ENCODE measurements around the gene UBXN6.

Gene UBXN6

GRCh38 chr19:4455719-4456475, 1.7 kb downstream of the UBXN6 start:
- no peak for DNase-seq

GRCh38 chr19:4454747-4455718, 2.6 kb downstream of the UBXN6 start:
- DNase-seq, result no peak

GRCh38 chr19:4453232-4454179, 4.1 kb downstream of the UBXN6 start:
- no peak for DNase-seq

- DNase-seq, result no peak
Observed at GRCh38 chr19:4452230-4452990, 5.2 kb downstream of the UBXN6 start.

DNA sequence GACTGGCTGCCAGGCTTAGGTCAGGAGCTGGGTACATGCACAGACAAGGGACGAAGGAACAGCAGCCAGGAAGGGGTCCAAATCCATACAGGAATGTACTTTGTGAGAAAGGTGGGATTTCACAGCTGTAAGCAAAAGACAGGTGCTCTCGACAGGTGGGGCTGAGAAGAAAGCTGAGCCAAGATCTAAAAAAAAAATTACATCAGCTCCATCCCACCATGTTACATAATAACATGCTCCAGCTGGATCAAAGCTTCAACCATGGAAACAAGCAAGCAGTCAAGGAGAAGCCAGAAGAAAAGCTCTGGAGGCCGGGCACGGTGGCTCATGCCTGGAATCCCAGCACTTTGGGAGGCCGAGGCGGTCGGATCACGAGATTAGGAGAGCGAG, 8.0 kb downstream of the UBXN6 start:
- DNase-seq, result no peak

- DNase-seq, result no peak
Observed at GRCh38 chr19:4449022-4449638, 8.5 kb downstream of the UBXN6 start.

DNA sequence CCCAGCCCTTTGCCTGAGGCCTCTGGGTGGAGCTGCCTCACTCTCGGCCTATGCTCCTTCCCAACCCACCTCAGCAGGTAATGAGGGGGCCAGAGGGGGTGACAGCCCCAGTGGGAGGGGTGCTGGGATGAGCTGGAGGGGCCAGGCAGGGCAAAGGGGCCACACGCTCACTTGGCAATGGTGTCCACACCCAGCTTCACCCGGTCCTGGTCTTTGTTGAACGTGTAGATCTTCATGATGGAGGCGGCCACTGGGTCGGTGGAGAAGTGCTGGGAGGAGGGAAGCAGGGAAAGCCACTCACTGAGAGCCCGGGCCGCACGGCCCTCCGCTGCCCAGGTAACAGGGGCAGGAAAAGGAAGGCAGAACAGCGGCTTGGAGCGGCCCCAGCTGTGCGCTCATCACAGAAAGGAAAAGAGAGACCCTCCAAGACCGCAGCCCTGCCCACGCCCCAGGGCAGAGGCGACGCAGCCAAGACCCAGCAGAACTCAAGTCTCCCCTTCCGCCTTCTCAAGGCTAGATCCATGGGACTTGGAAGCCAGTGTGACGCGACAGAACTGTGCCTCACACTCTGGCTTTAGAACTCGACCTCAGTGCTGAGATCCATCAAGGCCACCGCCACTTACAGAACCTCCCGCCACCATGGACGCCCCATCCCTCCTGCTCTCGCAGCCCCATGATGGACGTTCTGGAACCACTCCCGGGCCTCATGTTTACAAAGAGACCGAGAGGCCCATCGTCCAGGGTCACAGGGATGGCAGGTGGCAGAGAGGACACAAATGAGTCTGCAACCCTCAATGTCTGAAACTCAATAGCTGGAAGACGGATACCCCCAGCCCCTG, 9.2 kb downstream of the UBXN6 start:
- DNase-seq, result no peak

DNA sequence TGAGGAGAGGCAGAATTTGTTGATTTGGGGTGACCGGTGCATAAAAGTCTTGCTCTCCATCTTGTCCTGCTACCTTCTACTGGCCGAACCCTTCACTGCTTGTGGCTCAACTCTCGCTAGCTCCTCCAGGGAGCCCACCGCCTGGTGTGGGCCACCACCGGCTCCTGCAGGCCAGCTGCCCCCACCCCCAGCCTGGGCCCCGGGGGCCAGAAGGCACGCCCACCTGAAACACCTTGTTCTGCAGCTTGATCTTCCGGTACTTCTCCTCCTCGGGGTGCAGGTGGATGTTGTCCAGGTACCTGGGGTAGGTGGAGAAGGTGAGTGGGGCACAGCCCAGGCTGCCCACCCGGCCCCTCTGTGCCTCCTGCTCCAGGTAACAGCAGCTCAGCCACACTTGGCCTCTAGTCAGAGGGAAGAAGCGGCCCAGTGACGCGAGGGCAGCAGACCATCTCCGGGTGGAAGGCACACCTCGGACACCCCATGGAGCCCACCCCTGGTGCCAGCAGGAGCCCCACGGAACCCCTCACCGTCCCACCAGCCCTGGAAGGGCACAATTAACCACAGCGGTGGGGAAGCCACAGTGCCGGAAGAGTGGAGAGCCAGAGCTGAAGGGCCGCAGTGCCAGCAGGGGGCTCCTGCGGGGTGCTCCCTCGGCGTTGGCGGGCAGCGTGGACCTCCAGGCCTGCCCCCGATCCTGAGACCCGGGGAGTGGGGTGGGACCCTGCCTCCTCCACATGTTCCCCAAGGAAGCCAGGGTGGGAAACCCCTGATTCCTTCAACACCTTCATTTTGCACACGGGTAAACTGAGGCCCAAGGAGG, 10.1 kb downstream of the UBXN6 start:
- DNase-seq, result no peak

- no peak for DNase-seq
Observed at GRCh38 chr19:4446704-4447200, 10.8 kb downstream of the UBXN6 start.

DNA sequence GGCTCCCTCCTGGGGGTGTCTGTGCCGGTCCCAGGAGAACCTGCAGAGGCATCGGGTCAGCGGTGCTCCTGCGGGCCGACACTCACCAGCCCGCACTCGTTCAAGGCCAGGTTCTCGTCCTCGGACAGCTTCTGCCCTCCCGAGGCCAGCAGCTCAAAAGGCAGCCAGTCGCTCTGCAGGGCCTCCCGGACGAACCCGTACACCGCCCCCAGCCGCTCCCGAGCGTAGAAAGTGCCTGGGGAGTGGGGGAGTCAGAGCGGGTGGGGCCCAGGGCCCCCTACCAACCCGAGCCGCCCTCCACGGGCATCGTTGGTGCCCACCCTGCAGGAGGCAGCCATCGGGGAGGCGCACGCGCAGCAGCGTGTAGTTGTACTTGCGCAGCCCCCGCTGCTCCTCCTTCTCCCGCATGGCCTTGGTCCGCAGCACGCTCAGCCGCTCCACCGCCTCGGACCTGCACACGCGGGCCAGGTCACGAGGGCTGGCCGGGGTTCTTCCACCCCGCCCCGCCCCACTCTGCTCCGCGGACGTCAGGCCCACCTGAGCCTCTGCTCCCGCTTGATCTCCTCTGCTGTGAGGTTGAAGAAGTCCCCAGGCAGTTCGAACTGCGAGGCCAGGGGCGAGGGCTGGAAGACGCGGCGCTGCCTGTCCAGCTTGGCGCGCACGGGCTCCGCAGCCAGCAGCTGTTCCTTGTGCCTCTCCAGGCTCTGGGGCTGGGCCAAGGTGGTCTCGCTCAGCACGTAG, 11.5 kb downstream of the UBXN6 start:
- DNase-seq, result no peak

DNA sequence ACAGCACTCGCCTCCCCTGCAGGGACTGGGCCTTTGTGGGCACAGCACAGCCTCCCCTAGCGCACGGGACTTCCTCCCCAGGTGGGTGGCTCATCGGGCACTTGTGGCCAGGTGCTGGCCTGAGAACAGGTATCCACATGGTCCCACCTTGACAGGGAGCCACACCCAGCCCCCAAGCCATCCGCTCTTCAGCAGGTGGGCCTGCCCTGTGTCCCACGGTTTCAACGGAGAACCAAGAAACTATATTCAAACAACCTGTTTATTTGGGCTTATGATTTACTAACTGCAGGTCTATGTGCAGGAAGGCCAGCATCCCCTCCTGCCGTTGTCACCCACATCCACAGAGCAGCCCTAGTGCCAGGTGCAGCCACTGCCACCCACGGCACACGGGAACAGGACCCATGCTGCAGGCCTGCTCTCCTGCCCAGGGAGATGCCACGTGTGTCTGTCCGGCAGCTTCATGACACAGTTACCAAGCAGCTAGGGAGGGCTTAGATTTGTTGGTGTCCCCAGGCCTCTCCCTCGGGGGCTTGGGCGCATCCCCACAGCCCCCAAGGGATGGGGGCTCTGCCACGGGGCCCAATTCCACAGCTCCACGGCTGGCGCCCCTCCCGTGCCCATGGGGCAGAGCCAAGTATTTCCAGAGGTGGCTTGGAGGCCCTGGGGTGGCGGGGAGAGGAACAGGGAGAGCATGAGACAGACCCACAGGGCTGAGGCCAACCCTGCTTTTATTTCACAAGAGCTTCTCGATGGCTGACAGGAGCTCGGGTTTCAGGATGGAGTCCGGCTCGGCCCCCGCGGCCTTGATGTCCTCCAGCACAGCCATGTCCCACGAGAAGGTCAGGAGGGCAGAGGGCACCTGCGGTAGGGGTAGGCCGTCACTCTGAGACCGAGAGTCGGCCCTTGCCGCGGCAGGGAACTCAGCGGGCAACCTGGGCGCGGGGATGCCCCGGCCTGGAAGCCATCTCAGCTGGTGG, 12.5 kb downstream of the UBXN6 start:
- DNase-seq, result no peak

DNA sequence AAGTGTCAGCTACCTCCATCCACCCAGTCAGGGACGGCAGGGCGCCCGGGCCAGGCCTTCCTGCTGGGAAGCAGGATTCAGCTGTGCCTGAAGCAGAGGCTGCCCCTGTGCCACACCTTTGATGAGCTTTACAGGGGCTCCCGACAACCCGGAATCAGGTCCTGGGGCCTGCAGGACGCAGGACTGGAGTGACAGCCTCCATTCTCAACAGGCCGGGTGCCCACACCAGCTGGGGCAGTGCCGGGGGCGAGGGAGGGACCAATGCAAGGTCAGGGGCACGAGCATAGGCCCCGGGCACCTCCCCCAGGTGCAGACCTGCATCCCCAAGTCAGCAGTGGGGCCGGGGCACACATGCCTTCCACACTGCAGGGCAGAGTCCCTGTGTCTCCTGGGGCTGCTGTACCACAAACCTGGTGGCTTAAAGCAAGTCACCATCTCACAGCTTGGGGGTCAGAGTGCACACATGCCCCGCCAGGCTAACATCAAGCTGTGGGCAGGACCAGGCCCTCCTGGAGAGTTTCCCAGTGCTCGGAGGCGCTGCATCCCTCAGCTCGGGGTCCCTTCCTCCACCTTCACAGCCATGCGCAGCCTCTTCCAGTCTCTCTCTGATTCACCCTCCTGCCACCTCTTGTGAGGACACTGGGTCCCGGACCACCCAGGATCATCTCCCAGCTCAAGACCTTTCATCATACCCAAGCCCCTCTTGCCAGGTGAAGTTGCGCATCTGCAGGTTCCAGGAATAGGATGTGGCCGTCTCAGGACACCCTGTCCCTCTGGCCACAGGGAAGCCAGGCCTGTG, 13.4 kb downstream of the UBXN6 start:
- no peak for DNase-seq

DNA sequence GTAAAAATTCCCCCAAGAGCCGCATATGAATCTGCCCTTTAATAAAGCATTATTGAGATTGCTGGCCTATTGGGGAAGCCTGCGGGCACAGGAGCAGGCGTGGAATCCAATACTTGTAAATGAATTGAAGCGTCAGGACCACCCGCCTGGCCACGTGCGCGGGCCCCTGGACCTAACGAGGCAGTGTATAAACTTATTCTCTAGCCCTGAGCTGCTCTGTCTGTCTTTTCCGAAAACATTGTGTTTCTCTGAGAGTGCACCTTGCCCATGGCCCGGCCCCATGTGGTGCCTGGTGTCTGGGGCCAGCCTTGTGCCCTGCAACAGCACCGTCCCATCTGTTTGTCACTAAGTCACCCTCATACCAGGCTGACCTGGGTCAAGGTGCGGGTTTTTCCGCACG, 14.4 kb downstream of the UBXN6 start:
- no peak for DNase-seq

DNA sequence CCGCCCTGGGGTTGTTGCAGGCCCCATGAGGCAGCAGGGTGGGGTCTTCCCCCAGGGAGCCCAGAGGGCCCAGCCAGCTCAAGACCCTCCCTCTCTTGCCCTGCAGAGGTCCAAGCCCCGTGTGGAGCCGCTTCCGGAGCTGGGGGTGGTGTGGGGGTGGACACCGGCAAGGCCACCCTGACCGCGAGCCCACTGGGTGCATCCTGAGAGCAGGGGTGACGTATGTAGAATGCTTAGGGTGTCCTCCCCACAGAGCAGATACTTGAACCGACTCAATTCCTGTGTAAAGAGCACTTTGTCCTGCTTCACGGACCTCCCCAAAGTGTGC, 14.8 kb downstream of the UBXN6 start:
- no peak for DNase-seq

GRCh38 chr19:4441994-4442818, 15.4 kb downstream of the UBXN6 start:
- DNase-seq, result no peak

- DNase-seq, result no peak
Observed at GRCh38 chr19:4439243-4439642, 18.4 kb downstream of the UBXN6 start.

Data from NCI-H748 treated with DMSO at 0.1 percent for 48 hours (cell line).